ENCODE results near the gene RAB11FIP3. TPM values are rescaled to one million over a fixed set of nuclear protein-coding genes. Genes with fewer than 3 reads are reported as not detected.

RAB11FIP3 gene
- total RNA-seq, 2 donors from 2014 or later, result 62.7 to 68.9 TPM

DNA sequence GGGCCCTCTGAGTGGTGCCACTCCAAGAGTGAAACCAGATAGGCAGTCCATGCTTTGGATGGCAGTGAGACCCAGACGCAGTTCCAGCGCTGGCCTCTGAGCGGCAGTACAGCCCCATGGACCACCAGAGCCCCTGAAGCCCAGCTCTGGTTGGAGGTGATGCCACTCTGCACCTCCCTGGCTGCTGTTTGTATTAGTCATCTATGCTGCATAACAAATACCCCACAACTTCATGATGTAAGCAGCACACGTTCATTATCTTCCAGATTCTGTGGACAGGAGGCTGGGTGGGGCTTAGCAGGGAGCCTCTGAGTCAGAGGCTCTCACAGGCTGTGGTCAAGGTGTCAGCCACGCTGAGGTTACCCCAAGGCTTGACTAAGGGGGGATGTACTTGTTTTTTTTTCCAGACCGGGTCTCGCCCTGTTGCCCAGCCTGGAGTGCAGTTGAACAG lies 33.5 kb upstream of the RAB11FIP3 start:
- peaks cover 21% of the 10 kb centered on the region for H3K4me1 Mint-ChIP-seq
- TF ChIP-seq, protein P1, sequence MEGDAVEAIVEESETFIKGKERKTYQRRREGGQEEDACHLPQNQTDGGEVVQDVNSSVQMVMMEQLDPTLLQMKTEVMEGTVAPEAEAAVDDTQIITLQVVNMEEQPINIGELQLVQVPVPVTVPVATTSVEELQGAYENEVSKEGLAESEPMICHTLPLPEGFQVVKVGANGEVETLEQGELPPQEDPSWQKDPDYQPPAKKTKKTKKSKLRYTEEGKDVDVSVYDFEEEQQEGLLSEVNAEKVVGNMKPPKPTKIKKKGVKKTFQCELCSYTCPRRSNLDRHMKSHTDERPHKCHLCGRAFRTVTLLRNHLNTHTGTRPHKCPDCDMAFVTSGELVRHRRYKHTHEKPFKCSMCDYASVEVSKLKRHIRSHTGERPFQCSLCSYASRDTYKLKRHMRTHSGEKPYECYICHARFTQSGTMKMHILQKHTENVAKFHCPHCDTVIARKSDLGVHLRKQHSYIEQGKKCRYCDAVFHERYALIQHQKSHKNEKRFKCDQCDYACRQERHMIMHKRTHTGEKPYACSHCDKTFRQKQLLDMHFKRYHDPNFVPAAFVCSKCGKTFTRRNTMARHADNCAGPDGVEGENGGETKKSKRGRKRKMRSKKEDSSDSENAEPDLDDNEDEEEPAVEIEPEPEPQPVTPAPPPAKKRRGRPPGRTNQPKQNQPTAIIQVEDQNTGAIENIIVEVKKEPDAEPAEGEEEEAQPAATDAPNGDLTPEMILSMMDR (conservative IDR thresholded peaks at IDR 0.05), result peak; percentile 94
- H3K4me3 Mint-ChIP-seq, result no peak overlapping the region

GRCh38 chr16:392450-393030 lies 32.9 kb upstream of the RAB11FIP3 start:
- H3K36me3 Mint-ChIP-seq (ENCODE audit: low read depth), result peaks cover 12% of the 10 kb centered on the region
- TF ChIP-seq, protein P1 (conservative IDR thresholded peaks at IDR 0.05), result no peak
- Histone ChIP-seq H3K4me3 (ENCODE audit: low read length) (no peak overlapping the region), H3K4me1 (ENCODE audit: control insufficient read depth, insufficient read depth, low read length) (no peaks in the 10 kb centered on the region), H3K9me3 (ENCODE audit: control insufficient read depth, low read length) (peaks cover 5% of the 10 kb centered on the region), H3K36me3 (ENCODE audit: control insufficient read depth, insufficient read depth, low read length) (no peaks in the 10 kb centered on the region), H3K27me3 (ENCODE audit: control insufficient read depth, insufficient read depth, low read length, poor library complexity, severe bottlenecking) (no peaks in the 10 kb centered on the region), H3K9ac (ENCODE audit: extremely low read depth, low read length, poor library complexity, severe bottlenecking) (no peak overlapping the region), H3K27ac (ENCODE audit: low read depth, low read length) (no peak overlapping the region)
- peaks cover 20% of the 10 kb centered on the region for H3K4me1 Mint-ChIP-seq
- no peak for DNase-seq
- H3K9me3 Mint-ChIP-seq, result peaks cover 13% of the 10 kb centered on the region
- H3K27me3 Mint-ChIP-seq (ENCODE audit: insufficient read depth), result no peaks in the 10 kb centered on the region
- WGBS, 2 experiments (ENCODE audit: insufficient coverage in 1 of 2, insufficient read length in 1 of 2), result 91% methylated on average over 6 to 7 of the region's 7 CpGs
- no peak overlapping the region for H3K27ac Mint-ChIP-seq
- H3K4me3 Mint-ChIP-seq, result no peak overlapping the region

More for the DNA sequence above, 33.5 kb upstream of the RAB11FIP3 start:
- no peak overlapping the region for H3K27ac ChIP-seq (ENCODE audit: low read depth, low read length)
- H3K27me3 ChIP-seq (ENCODE audit: control insufficient read depth, insufficient read depth, low read length, poor library complexity, severe bottlenecking), result no peaks in the 10 kb centered on the region
- no peak overlapping the region for H3K4me3 ChIP-seq (ENCODE audit: low read length)
- H3K9me3 ChIP-seq (ENCODE audit: control insufficient read depth, low read length), result peaks cover 5% of the 10 kb centered on the region
- no peaks in the 10 kb centered on the region for H3K36me3 ChIP-seq (ENCODE audit: control insufficient read depth, insufficient read depth, low read length)
- H3K27me3 Mint-ChIP-seq (ENCODE audit: insufficient read depth), result no peaks in the 10 kb centered on the region
- peak; percentile 96 for DNase-seq
- H3K9ac ChIP-seq (ENCODE audit: extremely low read depth, low read length, poor library complexity, severe bottlenecking), result no peak overlapping the region
- H3K36me3 Mint-ChIP-seq (ENCODE audit: low read depth), result peaks cover 12% of the 10 kb centered on the region
- H3K4me1 ChIP-seq (ENCODE audit: control insufficient read depth, insufficient read depth, low read length), result no peaks in the 10 kb centered on the region
- WGBS, 2 experiments (ENCODE audit: insufficient coverage in 1 of 2, insufficient read length in 1 of 2), result 65 to 70% methylated on average over 3 to 7 of the region's 7 CpGs
- no peak overlapping the region for H3K27ac Mint-ChIP-seq
- peaks cover 13% of the 10 kb centered on the region for H3K9me3 Mint-ChIP-seq

- H3K4me3 ChIP-seq (ENCODE audit: low read length), result peak overlapping the region; percentile 74
- H3K27me3 ChIP-seq (ENCODE audit: control insufficient read depth, insufficient read depth, low read length, poor library complexity, severe bottlenecking), result no peaks in the 10 kb centered on the region
- H3K27ac Mint-ChIP-seq, result peak overlapping the region; percentile 96
- H3K4me3 Mint-ChIP-seq, result peak overlapping the region; percentile 71
- H3K9ac ChIP-seq (ENCODE audit: extremely low read depth, low read length, poor library complexity, severe bottlenecking), result no peak overlapping the region
- H3K27ac ChIP-seq (ENCODE audit: low read depth, low read length), result no peak overlapping the region
- H3K36me3 ChIP-seq (ENCODE audit: control insufficient read depth, insufficient read depth, low read length), result no peaks in the 10 kb centered on the region
- TF ChIP-seq, protein P1 (conservative IDR thresholded peaks at IDR 0.05), result no peak
- H3K9me3 ChIP-seq (ENCODE audit: control insufficient read depth, low read length), result peaks cover 5% of the 10 kb centered on the region
- peaks cover 3% of the 10 kb centered on the region for H3K4me1 ChIP-seq (ENCODE audit: control insufficient read depth, insufficient read depth, low read length)
- H3K27me3 Mint-ChIP-seq (ENCODE audit: insufficient read depth), result no peaks in the 10 kb centered on the region
- 34 to 57% methylated on average over 3 of the region's 3 CpGs for WGBS, 2 experiments (ENCODE audit: insufficient coverage in 1 of 2, insufficient read length in 1 of 2)
- DNase-seq, result no peak
- peaks cover 15% of the 10 kb centered on the region for H3K36me3 Mint-ChIP-seq (ENCODE audit: low read depth)
- H3K4me1 Mint-ChIP-seq, result peaks cover 12% of the 10 kb centered on the region
- peaks cover 13% of the 10 kb centered on the region for H3K9me3 Mint-ChIP-seq
Measured at GRCh38 chr16:396199-396598, 29.2 kb upstream of the RAB11FIP3 start.
